Upper lobe of left lung (tissue), 4 donors: ENCODE measurements around the gene RAB11B.

ENCODE experiments used
- EP300 ChIP-seq, 4 donors: sonication (generic); formaldehyde crosslinking; IDR thresholded peaks; one replicate each; pipeline ENCODE4 v1.5.1; 2017; ENCODE audit warnings: antibody characterized with exemption in 4 of 4, control low read depth in 2 of 4
- POLR2A ChIP-seq, 4 donors: fragments of 450-650 bp; IDR thresholded peaks; one replicate each; pipeline ENCODE4 v1.5.1; 2016 to 2017; ENCODE audit warnings: antibody characterized with exemption in 4 of 4, mild to moderate bottlenecking in 2 of 4
- POLR2AphosphoS5 ChIP-seq, 2 donors: sonication (generic); formaldehyde crosslinking; IDR thresholded peaks; one replicate each; pipeline ENCODE4 v1.5.1; 2017; ENCODE audit warnings: antibody characterized with exemption in 2 of 2
- TF ChIP-seq, protein P1 (sequence below), 6 experiments: fragments of 450-650 bp in 4 of 6; fragments of 200-600 bp in 2 of 6; sonication (generic) in 2 of 6; IDR thresholded peaks; one replicate each; pipeline ENCODE4 v1.5.1; 2016 to 2019; ENCODE audit warnings: antibody characterized with exemption in 6 of 6

DNA sequence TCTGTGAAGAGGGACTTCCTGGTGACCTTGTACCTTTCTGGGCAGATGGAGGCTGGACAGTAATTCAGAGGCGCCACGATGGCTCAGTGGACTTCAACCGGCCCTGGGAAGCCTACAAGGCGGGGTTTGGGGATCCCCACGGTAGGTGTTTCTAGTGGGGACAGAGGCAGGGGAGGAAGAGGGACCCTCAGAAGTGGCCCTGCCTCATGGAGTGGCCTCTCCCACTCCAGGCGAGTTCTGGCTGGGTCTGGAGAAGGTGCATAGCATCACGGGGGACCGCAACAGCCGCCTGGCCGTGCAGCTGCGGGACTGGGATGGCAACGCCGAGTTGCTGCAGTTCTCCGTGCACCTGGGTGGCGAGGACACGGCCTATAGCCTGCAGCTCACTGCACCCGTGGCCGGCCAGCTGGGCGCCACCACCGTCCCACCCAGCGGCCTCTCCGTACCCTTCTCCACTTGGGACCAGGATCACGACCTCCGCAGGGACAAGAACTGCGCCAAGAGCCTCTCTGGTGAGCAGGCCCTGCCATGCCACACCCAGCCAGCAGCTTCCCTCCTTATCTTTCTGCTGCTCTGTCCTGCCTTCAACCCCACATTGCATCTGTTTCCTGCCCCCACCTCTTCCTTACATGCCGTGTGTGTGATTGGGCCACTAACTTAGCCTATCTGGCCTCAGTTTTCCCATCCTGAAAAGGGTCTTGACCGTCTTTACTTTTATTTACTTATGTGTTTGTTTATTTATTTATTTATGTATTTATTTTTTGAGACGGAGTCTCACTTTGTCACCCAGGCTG lies 19.0 kb upstream of the RAB11B start:
- TF ChIP-seq, protein P1, sequence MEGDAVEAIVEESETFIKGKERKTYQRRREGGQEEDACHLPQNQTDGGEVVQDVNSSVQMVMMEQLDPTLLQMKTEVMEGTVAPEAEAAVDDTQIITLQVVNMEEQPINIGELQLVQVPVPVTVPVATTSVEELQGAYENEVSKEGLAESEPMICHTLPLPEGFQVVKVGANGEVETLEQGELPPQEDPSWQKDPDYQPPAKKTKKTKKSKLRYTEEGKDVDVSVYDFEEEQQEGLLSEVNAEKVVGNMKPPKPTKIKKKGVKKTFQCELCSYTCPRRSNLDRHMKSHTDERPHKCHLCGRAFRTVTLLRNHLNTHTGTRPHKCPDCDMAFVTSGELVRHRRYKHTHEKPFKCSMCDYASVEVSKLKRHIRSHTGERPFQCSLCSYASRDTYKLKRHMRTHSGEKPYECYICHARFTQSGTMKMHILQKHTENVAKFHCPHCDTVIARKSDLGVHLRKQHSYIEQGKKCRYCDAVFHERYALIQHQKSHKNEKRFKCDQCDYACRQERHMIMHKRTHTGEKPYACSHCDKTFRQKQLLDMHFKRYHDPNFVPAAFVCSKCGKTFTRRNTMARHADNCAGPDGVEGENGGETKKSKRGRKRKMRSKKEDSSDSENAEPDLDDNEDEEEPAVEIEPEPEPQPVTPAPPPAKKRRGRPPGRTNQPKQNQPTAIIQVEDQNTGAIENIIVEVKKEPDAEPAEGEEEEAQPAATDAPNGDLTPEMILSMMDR (IDR thresholded peaks at IDR 0.05): no peak
- TF ChIP-seq EP300 (IDR thresholded peaks at IDR 0.05): no peak
- peak in 1 of 2 donors; percentile 38 for TF ChIP-seq POLR2AphosphoS5 (IDR thresholded peaks at IDR 0.05)
- no peak for TF ChIP-seq POLR2A (IDR thresholded peaks at IDR 0.05)
